ENCODE data around the gene EN1. TPM values are rescaled to one million over a fixed set of nuclear protein-coding genes. Genes with fewer than 3 reads are reported as not detected.

Gene EN1
- total RNA-seq, 8 experiments from 2014 or later = 0.14 to 21.8 (median 1.1) TPM

Other genes starting within 250 kb of the EN1 start
- 1 to 10 TPM in 1 of 8 experiments, not detected in 7; 1.6 TPM for gene MARCO, start 94.5 kb upstream of the EN1 start, total RNA-seq

Data from motor neuron (in vitro differentiated cells).